DND-41 (cell line): ENCODE measurements around the gene LPCAT1.

ENCODE experiments used
- ATAC-seq: fragments of 200-7000 bp; cut with Tn5 transposase; 3 replicates; pipeline ENCODE4 v1.9.1; 2021; ENCODE audit warnings: low read depth; ENCODE audit not compliant: insufficient read depth
- DNase-seq: peaks from one replicate; pipeline ENCODE4 v3.0.0-alpha.2; 2020
- H2AFZ ChIP-seq: 2 replicates; pipeline ENCODE4 v1.6.0; 2012; ENCODE audit warnings: low read depth, low read length
- H3K27ac ChIP-seq: 2 replicates; pipeline ENCODE4 v1.5.1; 2012; ENCODE audit warnings: low read length, inconsistent platforms
- H3K27me3 ChIP-seq: fragments of 200-600 bp; sonication (generic); 2 replicates; pipeline ENCODE4 v1.6.0; 2012; ENCODE audit warnings: low read length, mild to moderate bottlenecking, inconsistent platforms; ENCODE audit not compliant: insufficient read depth, poor library complexity
- H3K36me3 ChIP-seq: 2 replicates; pipeline ENCODE4 v1.5.1; 2012; ENCODE audit warnings: low read length, inconsistent platforms; ENCODE audit not compliant: insufficient read depth
- H3K4me1 ChIP-seq: 2 replicates; pipeline ENCODE4 v1.5.1; 2012; ENCODE audit warnings: mild to moderate bottlenecking, low read length; ENCODE audit not compliant: insufficient read depth
- H3K4me2 ChIP-seq: 2 replicates; pipeline ENCODE4 v1.6.0; 2012; ENCODE audit warnings: mild to moderate bottlenecking, moderate library complexity, low read length, inconsistent platforms; ENCODE audit not compliant: insufficient read depth
- H3K4me3 ChIP-seq, 2 experiments: fragments of 200-600 bp in 1 of 2; shearing (Covaris generic) in 1 of 2; 2 replicates each; pipeline ENCODE4 v1.5.1; 2012 to 2016; ENCODE audit warnings: inconsistent platforms in 2 of 2, low read length in 2 of 2, mild to moderate bottlenecking in 2 of 2, low read depth in 1 of 2, moderate library complexity in 1 of 2
- H3K79me2 ChIP-seq: 2 replicates; pipeline ENCODE4 v1.6.0; 2012; ENCODE audit warnings: low read length, inconsistent platforms; ENCODE audit not compliant: insufficient read depth
- H3K9ac ChIP-seq: 2 replicates; pipeline ENCODE4 v1.6.0; 2012; ENCODE audit warnings: low read depth, mild to moderate bottlenecking, inconsistent platforms, low read length, moderate library complexity
- H3K9me3 ChIP-seq: 2 replicates; pipeline ENCODE4 v1.5.1; 2012; ENCODE audit warnings: low read length, moderate library complexity, mild to moderate bottlenecking, inconsistent platforms; ENCODE audit not compliant: insufficient read depth, severe bottlenecking
- H4K20me1 ChIP-seq: 2 replicates; pipeline ENCODE4 v1.6.0; 2012; ENCODE audit warnings: low read length; ENCODE audit not compliant: insufficient read depth
- EZH2 ChIP-seq: IDR thresholded peaks from 3 replicates; pipeline ENCODE4 v1.6.1; 2012; ENCODE audit warnings: borderline replicate concordance, low read depth, mild to moderate bottlenecking, moderate library complexity, low read length, inconsistent platforms; ENCODE audit not compliant: severe bottlenecking
- TF ChIP-seq, protein P1 (sequence below): IDR thresholded peaks from 2 replicates; pipeline ENCODE4 v1.5.1; 2012; ENCODE audit warnings: borderline replicate concordance, low read length, moderate library complexity, mild to moderate bottlenecking; ENCODE audit not compliant: poor library complexity, severe bottlenecking; ENCODE audit errors: extremely low read depth

Gene LPCAT1

DNA sequence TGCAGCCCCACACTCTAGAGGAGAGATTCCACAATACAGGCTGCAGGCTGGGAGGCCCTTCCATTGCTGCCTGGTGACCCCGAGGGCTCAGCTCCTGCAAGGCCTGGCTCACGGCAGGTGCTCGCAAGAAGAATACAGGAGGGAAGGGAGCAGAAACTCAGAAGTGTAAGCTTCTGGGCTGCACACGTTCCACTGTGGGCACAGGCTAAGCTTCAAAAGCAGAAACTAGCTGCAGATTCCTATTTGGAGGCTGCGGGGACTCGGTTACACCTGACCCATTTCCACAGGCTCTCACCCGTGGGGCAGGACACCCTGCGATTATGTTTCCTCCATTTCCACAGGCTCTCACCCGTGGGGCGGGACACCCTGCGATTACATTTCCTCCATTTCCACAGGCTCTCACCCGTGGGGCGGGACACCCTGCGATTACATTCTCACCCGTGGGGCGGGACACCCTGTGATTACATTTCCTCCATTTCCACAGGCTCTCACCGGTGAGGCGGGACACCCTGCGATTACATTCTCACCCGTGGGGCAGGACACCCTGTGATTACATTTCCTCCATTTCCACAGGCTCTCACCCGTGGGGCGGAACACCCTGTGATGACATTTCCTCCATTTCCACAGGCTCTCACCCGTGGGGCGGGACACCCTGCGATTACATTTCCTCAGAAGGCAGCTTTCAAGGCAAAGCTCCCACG is 10.3 kb downstream of the LPCAT1 start:
- peaks cover 100% of the 10 kb centered on the region for H3K79me2 ChIP-seq
- H3K4me1 ChIP-seq, result peaks cover 4% of the 10 kb centered on the region; the same call in 1 of the 2 replicates
- peaks cover 88% of the 10 kb centered on the region for H3K36me3 ChIP-seq
- no peaks in the 10 kb centered on the region for H3K9me3 ChIP-seq
- ATAC-seq (no peak), DNase-seq (no peak)
- H3K27ac ChIP-seq, result no peak overlapping the region
- no peaks in the 10 kb centered on the region for H3K27me3 ChIP-seq
- no peak overlapping the region for H3K9ac ChIP-seq
- H3K4me2 ChIP-seq, result no peak overlapping the region
- peaks cover 89% of the 10 kb centered on the region for H4K20me1 ChIP-seq
- no peak overlapping the region for H3K4me3 ChIP-seq
- H2AFZ ChIP-seq, result no peak overlapping the region
- no peak for TF ChIP-seq EZH2
- TF ChIP-seq, protein P1, sequence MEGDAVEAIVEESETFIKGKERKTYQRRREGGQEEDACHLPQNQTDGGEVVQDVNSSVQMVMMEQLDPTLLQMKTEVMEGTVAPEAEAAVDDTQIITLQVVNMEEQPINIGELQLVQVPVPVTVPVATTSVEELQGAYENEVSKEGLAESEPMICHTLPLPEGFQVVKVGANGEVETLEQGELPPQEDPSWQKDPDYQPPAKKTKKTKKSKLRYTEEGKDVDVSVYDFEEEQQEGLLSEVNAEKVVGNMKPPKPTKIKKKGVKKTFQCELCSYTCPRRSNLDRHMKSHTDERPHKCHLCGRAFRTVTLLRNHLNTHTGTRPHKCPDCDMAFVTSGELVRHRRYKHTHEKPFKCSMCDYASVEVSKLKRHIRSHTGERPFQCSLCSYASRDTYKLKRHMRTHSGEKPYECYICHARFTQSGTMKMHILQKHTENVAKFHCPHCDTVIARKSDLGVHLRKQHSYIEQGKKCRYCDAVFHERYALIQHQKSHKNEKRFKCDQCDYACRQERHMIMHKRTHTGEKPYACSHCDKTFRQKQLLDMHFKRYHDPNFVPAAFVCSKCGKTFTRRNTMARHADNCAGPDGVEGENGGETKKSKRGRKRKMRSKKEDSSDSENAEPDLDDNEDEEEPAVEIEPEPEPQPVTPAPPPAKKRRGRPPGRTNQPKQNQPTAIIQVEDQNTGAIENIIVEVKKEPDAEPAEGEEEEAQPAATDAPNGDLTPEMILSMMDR, result no peak

DNA sequence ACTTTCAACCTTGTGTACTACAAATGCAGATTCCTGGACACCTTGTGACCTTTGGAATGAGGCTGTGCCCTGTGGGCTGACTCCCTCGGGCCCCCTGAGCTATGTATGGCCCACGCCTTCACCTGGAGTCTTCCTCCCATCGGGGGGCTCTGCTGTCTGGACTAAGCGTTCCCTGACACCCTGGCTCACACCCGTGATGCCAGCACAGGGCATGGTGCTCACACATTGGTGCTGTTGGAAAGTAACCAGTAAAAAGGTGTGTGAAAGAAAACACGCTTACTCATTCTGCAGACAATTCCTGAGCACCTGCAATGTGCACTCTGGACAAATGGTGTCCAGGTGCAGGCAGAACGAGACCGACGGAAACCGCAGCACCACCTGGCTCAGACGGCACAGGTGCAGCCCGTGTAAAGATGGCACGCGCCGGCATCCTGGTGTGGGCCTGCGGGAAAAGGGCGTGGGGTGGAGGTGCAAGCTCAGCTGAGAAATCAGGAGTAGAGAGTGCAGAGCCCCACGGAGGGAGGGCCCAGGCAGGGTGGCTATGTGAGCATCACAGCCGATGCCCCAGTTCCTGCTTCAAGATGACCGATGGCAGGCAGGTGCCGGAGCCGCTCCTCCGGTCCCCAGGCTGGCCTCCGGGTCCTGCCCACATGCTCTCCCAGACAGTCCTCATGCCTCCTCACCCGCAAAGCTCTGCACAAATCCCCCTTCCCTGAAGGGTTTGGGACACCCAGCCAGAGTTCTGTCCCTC is 11.0 kb downstream of the LPCAT1 start:
- no peak overlapping the region for H3K4me3 ChIP-seq
- peaks cover 91% of the 10 kb centered on the region for H3K36me3 ChIP-seq
- no peaks in the 10 kb centered on the region for H3K27me3 ChIP-seq
- ATAC-seq (no peak), DNase-seq (peak; percentile 3)
- no peak overlapping the region for H3K9ac ChIP-seq
- H3K27ac ChIP-seq, result peak overlapping the region; percentile 37; the same call in 1 of the 2 replicates
- H3K79me2 ChIP-seq, result peaks cover 100% of the 10 kb centered on the region
- H4K20me1 ChIP-seq, result peaks cover 91% of the 10 kb centered on the region
- TF ChIP-seq, protein P1, result no peak
- TF ChIP-seq EZH2, result no peak
- no peak overlapping the region for H2AFZ ChIP-seq
- H3K9me3 ChIP-seq, result no peaks in the 10 kb centered on the region
- no peak overlapping the region for H3K4me2 ChIP-seq
- H3K4me1 ChIP-seq, result peaks cover 4% of the 10 kb centered on the region; the same call in 1 of the 2 replicates

DNA sequence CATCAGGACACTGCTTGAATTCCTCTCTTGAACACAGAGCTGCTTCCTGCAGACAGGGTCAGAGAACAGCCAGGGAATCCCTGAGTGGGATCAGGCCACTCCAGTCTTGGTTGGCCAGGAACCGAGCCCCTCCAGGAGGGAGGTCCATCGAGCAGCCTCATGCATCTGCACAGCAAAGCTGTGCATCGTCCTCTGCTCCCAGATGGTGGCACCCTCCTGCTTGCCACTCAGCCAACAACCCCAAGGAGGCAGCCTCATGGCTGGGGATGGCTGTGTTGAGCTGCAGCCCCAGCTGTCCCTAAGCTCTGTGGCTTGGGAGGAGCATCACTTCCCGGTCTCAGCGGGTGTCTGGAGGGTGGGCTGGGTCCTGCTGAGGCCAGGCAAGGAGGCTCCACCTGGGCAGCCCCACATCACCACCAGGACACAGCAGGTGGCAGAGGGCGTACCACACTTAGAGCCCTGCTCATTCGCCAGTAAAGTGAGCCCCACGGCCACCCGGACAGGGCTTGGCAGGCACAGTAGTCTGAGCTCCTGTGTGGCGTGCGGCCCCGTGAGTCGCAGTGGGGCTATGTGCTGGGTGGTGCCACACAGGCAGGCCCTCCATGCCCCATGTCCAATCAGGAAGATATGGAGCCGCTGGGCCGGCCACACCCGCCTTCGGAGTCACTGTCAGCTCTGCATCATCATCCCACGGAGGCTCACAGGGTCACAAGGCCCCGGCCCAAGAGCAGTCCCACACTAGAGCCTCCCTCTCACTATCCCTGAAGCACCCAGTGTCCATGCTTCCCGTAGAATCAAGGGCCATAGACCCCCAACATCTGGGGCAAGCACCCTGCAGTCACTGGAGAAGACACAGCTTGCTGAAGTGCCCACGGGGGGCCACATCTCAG is 11.9 kb downstream of the LPCAT1 start:
- Histone ChIP-seq H2AFZ (no peak overlapping the region), H3K4me3 (no peak overlapping the region), H3K4me1 (peaks cover 4% of the 10 kb centered on the region; the same call in 1 of the 2 replicates), H3K9me3 (no peaks in the 10 kb centered on the region), H3K27ac (no peak overlapping the region), H3K4me2 (no peak overlapping the region), H3K36me3 (peaks cover 91% of the 10 kb centered on the region), H3K27me3 (no peaks in the 10 kb centered on the region), H3K9ac (no peak overlapping the region), H4K20me1 (peaks cover 92% of the 10 kb centered on the region), H3K79me2 (peaks cover 100% of the 10 kb centered on the region)
- DNase-seq (peak; percentile 6), ATAC-seq (peak; percentile 35; the same call in 1 of the 3 replicates)
- TF ChIP-seq, protein P1, result peak; percentile 40
- TF ChIP-seq EZH2, result no peak
